GM10266 (cell line): ENCODE results near the gene PRKRA.
"Not testable (repeated sequence)": the region's sequence is repeated elsewhere in the genome, so short reads cannot be mapped to it uniquely, and the experiment has no call there.

Experiments used
- DNase-seq: peaks from one replicate; pipeline ENCODE4 v3.0.0; 2012; ENCODE audit errors: extremely low spot score
- CTCF ChIP-seq: IDR thresholded peaks from 2 replicates; pipeline ENCODE4 v1.5.1; 2012; ENCODE audit warnings: mild to moderate bottlenecking, low read depth; ENCODE audit not compliant: control insufficient read depth, insufficient read depth; ENCODE audit errors: missing control alignments

The PRKRA gene

GRCh38 chr2:178441426-178441825 is 9.5 kb downstream of the PRKRA start:
- TF ChIP-seq CTCF: no peak
- DNase-seq: no peak

GRCh38 chr2:178436662-178437061 is 14.3 kb downstream of the PRKRA start:
- no peak for DNase-seq
- no peak for TF ChIP-seq CTCF

- no peak for TF ChIP-seq CTCF
- no peak for DNase-seq
Observed at GRCh38 chr2:178429336-178429735, 21.6 kb downstream of the PRKRA start.

- no peak for DNase-seq
- TF ChIP-seq CTCF: no peak
Observed at GRCh38 chr2:178428396-178428806, 22.6 kb downstream of the PRKRA start.

GRCh38 chr2:178427458-178427857 is 23.5 kb downstream of the PRKRA start:
- TF ChIP-seq CTCF: no peak
- DNase-seq: no peak

- DNase-seq: no peak
- TF ChIP-seq CTCF: no peak
Observed at GRCh38 chr2:178426388-178426787, 24.6 kb downstream of the PRKRA start.

- no peak for TF ChIP-seq CTCF
Observed at GRCh38 chr2:178425255-178425827, 25.6 kb downstream of the PRKRA start.

GRCh38 chr2:178423746-178424145 is 27.2 kb downstream of the PRKRA start:
- DNase-seq: not testable (repeated sequence)

More at GRCh38 chr2:178425255-178425827, 25.6 kb downstream of the PRKRA start:
- DNase-seq: no peak
